Measurements from ENCODE around the gene HOPX.
"Not testable (repeated sequence)": the region's sequence is repeated elsewhere in the genome, so short reads cannot be mapped to it uniquely, and the experiment has no call there.

The HOPX gene

DNA sequence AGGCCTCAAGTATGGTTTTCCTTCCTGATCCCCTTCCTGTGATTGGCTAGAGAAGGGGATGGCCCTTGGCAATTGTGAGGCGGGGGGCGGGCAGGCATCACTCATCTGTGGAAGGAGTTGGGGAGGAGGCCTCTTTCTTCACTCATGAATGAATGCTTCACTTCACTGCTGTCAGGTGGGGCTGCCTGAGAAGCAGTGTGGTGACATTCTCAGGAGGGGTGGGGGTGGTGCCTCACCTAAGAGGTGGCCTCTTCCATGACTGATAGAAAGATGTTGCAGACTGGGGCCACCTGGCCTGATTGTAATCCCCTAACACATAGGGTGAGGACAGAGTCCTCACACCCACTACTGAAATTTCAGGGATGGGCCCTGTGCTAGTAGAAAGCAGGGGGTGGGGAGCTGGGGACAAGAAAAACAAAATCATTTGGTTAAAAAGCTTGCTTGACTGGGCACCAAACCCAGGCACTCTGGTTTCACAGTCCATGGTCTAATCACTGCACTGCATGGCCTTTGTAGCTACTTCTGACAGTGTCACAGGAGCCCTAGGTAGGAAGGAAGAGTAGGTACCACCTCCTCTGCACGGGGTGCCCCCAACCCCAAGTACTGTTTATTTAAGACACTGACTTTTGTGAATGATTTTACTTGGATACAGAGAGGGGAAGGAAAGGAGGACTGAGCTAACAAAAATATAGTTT is 5.6 kb upstream of the HOPX start:
- DNase-seq = no peak

DNA sequence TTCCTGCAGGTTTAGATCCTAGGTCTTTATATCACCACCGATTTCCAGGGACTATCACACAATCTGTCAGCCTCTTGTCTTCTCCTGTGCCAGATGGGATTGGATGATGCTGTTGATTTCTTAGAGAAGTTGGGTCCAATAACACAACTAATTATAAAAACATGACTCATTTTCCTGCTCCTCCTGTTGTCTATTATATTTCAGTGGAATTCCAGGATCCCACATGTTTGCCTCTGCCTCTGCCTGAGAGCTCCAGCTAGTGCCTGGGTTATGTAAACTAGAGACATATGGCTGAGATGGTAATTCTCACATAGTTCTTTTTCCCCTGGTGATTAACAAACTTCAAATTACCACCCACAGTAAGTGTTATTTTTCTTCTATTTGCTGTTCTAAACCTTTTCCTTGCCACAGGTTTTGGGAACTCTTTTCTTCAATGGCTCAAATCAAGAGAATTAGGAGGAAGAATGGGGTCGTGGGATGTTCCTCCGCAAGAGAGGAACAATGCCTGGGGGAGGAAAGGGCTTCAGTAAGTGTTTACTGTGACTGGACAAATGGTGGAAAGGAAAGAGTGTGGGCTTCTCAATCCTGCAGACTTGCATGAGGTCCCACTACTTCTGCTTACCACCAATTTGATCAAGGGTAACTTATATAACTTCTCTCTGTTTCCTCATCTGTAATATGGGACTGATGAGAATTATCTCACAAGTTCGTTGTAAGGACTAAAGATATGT is 3.4 kb upstream of the HOPX start:
- DNase-seq = no peak

DNA sequence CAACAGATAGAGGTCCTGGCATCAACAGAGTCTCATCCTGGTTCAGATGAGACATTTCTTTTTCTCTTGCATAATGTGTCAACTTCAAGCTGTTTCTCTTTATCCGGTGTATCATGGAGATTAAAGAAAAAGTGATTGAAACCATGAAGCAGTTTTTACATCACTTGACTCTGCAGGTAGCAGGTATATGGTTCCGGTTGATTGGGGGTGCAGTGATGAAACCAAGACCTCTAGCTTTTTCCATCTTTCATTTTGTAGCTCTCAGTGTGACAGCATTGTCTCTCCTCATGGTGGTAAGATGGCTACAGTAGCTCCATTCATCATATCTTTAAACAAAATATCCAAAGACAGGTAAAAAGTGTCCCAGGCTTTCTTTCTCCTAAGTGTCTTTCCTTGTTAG is 2.4 kb upstream of the HOPX start:
- DNase-seq = no peak

GRCh38 chr4:56681853-56682525 is 893 bp upstream of the HOPX start:
- peak; percentile 40 for DNase-seq

GRCh38 chr4:56680266-56680665 is 830 bp downstream of the HOPX start:
- DNase-seq = no peak

- no peak for DNase-seq
Observed at GRCh38 chr4:56677711-56678110, 3.4 kb downstream of the HOPX start.

DNA sequence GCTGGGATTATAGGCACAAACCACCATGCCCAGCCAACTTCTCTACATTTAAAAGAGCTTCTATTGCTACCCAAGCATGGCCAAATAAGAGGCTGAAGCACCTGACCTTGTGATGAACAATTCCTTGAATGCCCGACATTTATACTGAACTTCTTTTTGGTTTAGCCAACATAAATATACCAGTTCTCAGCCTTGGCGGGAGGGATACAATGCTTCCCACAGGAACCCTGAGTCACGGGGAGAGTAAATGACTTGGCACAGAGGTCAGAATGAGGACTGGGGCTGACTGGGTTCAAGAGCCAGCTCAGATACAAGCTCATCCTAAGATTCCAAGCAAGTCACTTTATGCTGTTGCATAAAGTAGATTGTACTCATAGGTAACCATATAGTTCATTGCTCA is 6.1 kb downstream of the HOPX start:
- no peak for DNase-seq

DNA sequence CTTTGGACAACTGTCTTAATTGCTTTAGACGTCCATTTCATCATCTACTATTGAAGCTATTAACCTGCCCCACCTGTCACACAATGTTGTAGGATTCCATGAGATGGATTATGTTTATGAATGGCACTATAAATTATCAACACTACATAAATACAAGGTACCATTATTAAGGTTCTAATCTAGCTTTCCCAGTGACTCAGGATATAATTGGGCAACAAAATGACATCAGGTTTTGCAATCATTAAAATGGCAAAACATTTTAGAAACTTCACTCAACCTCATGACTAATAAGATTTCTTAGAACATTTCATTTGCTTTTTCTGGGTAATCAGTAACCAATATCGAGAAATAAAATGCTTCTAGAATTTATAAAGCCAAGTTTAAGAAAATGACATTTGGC is 9.2 kb downstream of the HOPX start:
- no peak for DNase-seq

DNA sequence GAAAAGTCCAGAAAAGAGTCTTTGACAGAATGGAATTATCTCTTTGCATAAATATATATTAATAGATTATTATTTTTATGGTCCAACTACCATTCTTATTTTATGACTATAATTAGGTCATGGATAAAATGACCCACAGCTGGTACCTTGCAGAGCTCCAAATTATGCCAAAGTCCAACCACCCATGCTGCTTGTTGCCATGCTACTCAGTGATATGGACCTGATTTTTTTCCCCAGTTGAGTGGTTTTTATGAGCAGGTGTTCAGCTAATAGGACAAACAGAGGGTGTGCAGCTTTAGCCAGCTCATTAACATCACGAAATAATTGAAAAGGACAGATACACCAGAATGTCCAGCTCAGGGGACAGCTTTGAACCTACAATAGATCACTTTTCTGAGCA is 9.7 kb downstream of the HOPX start:
- DNase-seq = no peak

DNA sequence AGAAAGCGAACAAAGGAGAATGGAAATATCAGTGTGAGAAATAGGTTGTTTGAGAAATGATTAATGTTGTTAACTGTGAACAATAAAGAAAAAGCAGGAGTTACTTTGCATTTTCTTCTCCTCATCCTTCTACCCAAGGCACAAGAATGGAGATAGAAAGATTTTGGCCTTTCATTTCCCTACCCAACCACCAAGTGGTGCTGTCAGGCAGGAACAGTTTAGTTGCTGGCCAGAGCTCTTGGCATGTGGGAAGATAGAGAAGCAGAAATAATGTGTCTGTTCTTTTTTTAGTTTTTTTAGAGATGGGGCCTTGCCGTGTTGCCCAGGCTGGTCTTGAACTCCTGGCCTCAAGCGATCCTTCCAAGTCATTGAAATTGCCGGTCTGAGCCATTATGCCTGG is 12.8 kb downstream of the HOPX start:
- DNase-seq = no peak

- DNase-seq = not testable (repeated sequence)
Observed at GRCh38 chr4:56667396-56667795, 13.7 kb downstream of the HOPX start.

DNA sequence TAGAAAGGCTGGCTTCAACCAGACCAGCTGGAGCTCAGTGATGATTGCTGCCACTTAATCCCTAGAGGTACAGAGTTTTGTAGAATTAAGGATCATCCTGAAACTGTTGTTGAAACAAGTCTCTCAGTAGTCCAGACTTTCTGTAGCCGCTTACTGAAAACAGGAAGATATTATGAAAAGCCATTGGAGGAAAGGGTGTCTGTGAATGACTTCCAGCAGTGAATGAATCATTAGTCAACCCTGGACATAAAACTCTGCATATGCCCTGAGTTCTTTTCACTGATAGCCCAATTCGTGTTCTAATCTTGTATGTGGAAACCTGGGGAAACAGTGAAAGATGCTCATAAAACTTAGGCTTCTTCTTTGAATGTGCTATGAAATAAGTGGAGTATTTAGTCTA is 14.8 kb downstream of the HOPX start:
- DNase-seq = no peak

- no peak for DNase-seq
Observed at GRCh38 chr4:56665781-56666180, 15.3 kb downstream of the HOPX start.

DNA sequence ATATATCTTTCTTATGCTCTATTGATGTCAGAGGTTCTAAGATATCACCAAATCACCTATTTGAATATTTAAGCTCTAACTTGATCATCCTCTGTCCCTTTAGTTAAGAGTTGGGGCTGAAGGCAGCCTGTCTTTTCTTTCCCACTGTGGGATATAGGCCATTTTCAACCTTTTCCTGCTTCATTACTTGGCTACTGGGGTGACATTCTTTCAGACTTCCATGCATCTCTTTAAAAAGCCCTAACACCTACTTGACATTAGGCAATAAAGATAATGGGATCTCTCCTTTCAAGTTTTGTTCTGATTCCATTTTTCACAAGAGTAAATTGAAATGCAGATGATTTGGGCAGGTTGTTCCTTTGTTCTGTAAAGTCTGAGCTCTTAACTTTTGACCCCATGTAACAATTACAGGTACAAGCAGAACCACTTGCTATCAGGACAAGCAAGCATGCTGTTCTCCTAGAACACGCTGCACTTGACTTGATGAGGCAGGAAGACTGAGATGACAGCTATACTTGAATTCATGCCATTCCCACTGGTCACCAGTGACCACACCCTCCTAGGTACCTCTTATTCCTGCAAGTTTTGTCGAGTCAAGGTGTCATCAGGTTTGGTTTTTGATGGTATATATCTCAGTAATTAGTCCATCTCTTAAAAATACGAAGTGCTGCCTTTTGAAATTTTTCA is 18.2 kb downstream of the HOPX start:
- DNase-seq = no peak

DNA sequence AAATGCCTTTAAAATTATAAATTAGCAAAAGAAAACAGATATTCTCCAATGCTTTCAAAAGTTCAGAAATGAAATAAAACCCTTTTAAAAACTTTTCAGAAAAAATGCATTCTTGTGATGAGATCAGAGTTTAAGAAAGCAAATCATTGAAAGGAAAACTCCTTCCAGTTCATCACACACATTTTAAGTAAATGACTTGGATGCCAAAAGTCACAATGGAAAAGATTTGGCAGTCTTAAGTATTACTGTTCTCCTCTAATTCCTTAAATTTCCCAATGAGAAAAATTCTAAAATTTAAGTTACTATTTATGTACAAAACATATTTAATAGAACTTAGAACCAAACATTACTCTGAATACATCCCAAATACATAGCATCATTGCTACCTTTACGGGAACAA is 21.1 kb downstream of the HOPX start:
- DNase-seq = no peak

GRCh38 chr4:56658528-56658927 is 22.6 kb downstream of the HOPX start:
- DNase-seq = no peak

GRCh38 chr4:56657818-56658217 is 23.3 kb downstream of the HOPX start:
- no peak for DNase-seq

GRCh38 chr4:56657128-56657527 is 24.0 kb downstream of the HOPX start:
- no peak for DNase-seq

DNA sequence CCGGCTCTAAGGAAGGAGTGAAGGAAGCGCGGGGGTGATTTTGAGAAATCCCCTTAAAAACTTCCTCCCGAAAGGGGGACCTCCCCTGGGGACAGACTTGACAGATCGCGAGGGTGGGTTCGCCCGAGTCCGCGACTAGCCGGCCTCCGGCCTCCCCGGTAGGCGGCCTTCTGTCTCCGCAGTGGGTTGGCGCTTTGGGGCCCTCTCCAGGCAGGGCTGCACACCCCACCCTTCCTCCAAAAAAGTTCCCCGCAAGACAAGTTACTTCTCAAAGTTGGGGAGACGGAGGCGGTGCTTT is 24.8 kb downstream of the HOPX start:
- DNase-seq = no peak

DNA sequence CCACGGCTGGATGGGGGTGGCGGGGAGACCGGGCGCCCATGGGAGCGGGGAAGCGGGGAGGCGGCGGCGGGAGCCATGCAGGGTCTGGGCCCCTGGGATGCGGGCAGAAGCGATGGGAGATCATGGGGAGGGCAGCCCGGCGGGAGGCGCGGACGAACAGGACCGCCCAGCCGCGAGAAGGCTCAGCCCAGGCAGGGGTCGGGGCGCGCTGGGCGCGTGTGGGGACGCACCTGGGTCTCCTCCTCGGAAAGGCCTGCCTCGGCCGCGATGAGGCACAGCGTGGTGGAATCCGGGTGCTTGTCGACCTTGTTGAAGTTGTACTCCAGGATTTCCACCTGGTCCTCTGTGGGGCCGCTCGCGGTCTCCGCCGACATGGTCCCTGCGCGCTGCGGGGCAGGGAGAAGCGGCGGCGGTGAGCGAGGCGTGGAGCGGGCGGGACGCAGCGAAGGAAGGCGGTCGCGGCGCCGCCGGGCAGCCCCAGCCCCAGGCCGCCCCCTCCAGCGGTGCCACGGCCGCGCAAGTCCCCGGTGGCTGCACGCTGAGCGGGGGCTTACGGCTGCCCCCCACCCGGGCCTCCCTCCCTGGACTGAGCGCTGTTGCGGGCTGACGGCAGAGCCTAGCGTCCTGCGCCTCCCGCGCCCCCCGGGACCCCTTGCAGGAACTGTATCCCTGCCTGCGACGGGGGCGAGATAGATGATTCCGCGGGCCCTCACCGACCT is 25.3 kb downstream of the HOPX start:
- DNase-seq = no peak

- DNase-seq = no peak
Observed at GRCh38 chr4:56655209-56655626, 25.9 kb downstream of the HOPX start.

- peak; percentile 42 for DNase-seq
Observed at GRCh38 chr4:56654238-56654632, 26.9 kb downstream of the HOPX start.
